GM23248 (cell line): ENCODE measurements around the gene CD101.

ENCODE experiments used
- EZH2 ChIP-seq: fragments of 200-600 bp; sonication (generic); IDR thresholded peaks from 2 replicates; pipeline ENCODE4 v1.6.1; 2018; ENCODE audit warnings: antibody characterized with exemption, mild to moderate bottlenecking; ENCODE audit not compliant: insufficient read depth, poor library complexity, severe bottlenecking
- EZH2phosphoT487 ChIP-seq: fragments of 200-600 bp; sonication (generic); IDR thresholded peaks from 2 replicates; pipeline ENCODE4 v1.6.1; 2018; ENCODE audit warnings: antibody characterized with exemption, moderate library complexity, mild to moderate bottlenecking, low read depth; ENCODE audit not compliant: insufficient read depth

- TF ChIP-seq EZH2phosphoT487 (no peak), EZH2 (no peak)
Observed at GRCh38 chr1:116972674-116973030, 28.9 kb upstream of the CD101 start.
